K562 (cell line): ENCODE measurements around the gene MARK2. TPM values are rescaled to one million over a fixed set of nuclear protein-coding genes. Genes with fewer than 3 reads are reported as not detected.

ENCODE experiments used
- ETV5 ChIP-seq: sonication (generic); formaldehyde crosslinking; IDR thresholded peaks from 2 replicates; pipeline ENCODE4 v1.4.0; 2020; ENCODE audit warnings: low read depth, mild to moderate bottlenecking, missing genetic modification reagents
- HOXB6 ChIP-seq: fragments of 250-450 bp; sonication (Bioruptor Pico); IDR thresholded peaks from 2 replicates; pipeline ENCODE4 v1.5.1; 2022; ENCODE audit warnings: mild to moderate bottlenecking, borderline replicate concordance
- MCM5 ChIP-seq: fragments of 450-650 bp; IDR thresholded peaks from 2 replicates; pipeline ENCODE4 v1.6.1; 2016; ENCODE audit warnings: low read depth
- NCOA6 ChIP-seq: fragments of 450-650 bp; IDR thresholded peaks from 2 replicates; pipeline ENCODE4 v1.6.1; 2017; ENCODE audit warnings: mild to moderate bottlenecking
- STAG1 ChIP-seq: sonication (generic); formaldehyde crosslinking; IDR thresholded peaks from 2 replicates; pipeline ENCODE4 v1.5.0; 2020; ENCODE audit warnings: missing genetic modification reagents, borderline replicate concordance
- TCF7L2 ChIP-seq: fragments of 150-350 bp; IDR thresholded peaks from 2 replicates; pipeline ENCODE4 v1.6.1; 2016; ENCODE audit warnings: low read depth, mild to moderate bottlenecking, low read length, moderate library complexity
- ZFP1 ChIP-seq: fragments of 450-650 bp; formaldehyde crosslinking; IDR thresholded peaks from 2 replicates; pipeline ENCODE4 v1.4.0; 2020; ENCODE audit warnings: mild to moderate bottlenecking, mixed read lengths
- ZNF324 ChIP-seq: fragments of 250-450 bp; sonication (Bioruptor Pico); IDR thresholded peaks from 2 replicates; pipeline ENCODE4 v1.4.0; 2020; ENCODE audit warnings: mild to moderate bottlenecking
- polyA plus RNA-seq, 8 experiments: library from polyadenylated mRNA; depleted of rRNA in 4 of 8; stranded (reverse) in 5 of 8; unstranded in 3 of 8; fragments of >200 nt; fragmentation: Nextera tagmentation in 2 of 8; fragmentation: Illumina TruSeq in 1 of 8; extraction: Ambion mirVana in 2 of 8; extraction: Trizol in 1 of 8; gene quantifications; 2 replicates each; pipeline versions ENCODE4 v1.2.1 to v1.2.3, GENCODE V29; 2011 to 2014; ENCODE audit warnings: inconsistent platforms in 1 of 8, missing spikeins in 1 of 8
- total RNA-seq, 7 experiments: library from RNA; depleted of rRNA in 6 of 7; stranded (reverse); fragments of >200 nt in 6 of 7; fragmentation: Illumina TruSeq in 2 of 7; extraction: Trizol in 2 of 7; gene quantifications; 2 replicates each; pipeline versions ENCODE4 v1.2.1 to v1.2.3, GENCODE V29; 2011 to 2021; ENCODE audit warnings: low replicate concordance in 1 of 7
- TF ChIP-seq, protein P1 (sequence below), 2 experiments: fragments of 150-350 bp in 1 of 2; IDR thresholded peaks; 2 replicates each; pipeline ENCODE4 v1.6.1; 2012 to 2016; ENCODE audit warnings: low read depth in 2 of 2, low read length in 2 of 2, mild to moderate bottlenecking in 1 of 2, moderate library complexity in 1 of 2
- TF ChIP-seq, protein P2 (sequence below), 3 experiments: IDR thresholded peaks in 2 of 3; conservative IDR thresholded peaks in 1 of 3; 2 replicates each; pipeline ENCODE4 v1.5.1; 2011 to 2012; ENCODE audit warnings: low read length in 3 of 3, mild to moderate bottlenecking in 3 of 3, control low read depth in 2 of 3, improper control_type of control experiment in 1 of 3, inconsistent platforms in 1 of 3, low read depth in 1 of 3, mixed read lengths in 1 of 3, moderate library complexity in 1 of 3; ENCODE audit not compliant: insufficient read depth in 2 of 3
- TF ChIP-seq, protein P3 (sequence below): fragments of 450-650 bp; formaldehyde crosslinking; IDR thresholded peaks from 2 replicates; pipeline ENCODE4 v1.4.0; 2022; ENCODE audit warnings: missing genetic modification characterization
- TF ChIP-seq, protein P4 (sequence below): fragments of 250-450 bp; sonication (Bioruptor Pico); IDR thresholded peaks from 2 replicates; pipeline ENCODE4 v1.8.0; 2021; ENCODE audit warnings: moderate library complexity, mild to moderate bottlenecking, inconsistent platforms
- TF ChIP-seq, protein P5 (sequence below): sonication (generic); formaldehyde crosslinking; IDR thresholded peaks from 2 replicates; pipeline ENCODE4 v1.8.0; 2022; ENCODE audit warnings: mild to moderate bottlenecking, missing genetic modification reagents

The MARK2 gene
- total and polyA plus RNA-seq, 9 of the 15 experiments (the other 6 are each of a cell fraction or from before 2014, with no cell fraction given) = 0.32 to 43.5 (median 15.1) TPM

DNA sequence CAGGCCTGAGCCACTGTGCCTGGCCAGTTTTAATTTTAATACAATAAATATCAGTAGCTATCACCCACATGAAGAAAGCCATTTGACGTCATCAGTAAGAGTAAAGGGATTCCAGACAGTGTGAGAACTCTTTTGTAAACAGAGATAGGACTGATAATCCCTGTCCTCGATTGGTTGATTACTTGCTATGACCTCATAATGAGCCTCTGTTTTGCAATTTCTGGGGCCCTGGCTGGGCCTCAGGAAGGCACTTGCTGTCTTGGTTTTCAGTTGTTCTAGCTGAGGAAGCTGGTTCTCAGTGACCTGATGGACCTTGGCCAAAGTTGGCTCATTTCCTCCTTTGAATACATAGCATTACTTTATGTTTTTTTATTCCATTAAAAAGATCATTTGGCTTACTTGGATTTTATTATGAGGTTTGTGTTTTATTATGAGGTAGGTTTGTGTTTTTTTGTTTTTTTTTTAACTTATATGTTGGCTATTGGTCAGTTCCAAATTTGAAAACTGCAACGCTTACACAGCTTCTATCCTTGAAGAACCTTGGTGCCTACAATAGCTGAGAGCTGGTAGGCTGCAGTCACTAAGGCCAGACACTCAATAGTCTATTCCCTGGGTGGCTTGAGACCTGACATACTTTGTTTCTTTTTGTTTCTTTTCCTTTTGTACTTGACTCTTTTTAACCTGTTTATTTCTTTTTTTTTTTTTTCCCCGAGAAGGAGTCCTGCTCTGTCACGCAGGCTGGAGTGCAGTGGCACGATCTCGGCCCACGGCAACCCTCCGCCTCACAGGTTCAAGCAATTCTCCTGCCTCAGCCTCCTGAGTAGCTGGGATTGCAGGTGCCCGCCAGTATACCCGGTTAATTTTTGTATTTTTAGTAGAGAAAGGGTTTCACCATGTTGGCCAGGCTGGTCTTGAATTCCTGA, 20.0 kb downstream of the MARK2 start (continued):
- TF ChIP-seq STAG1 (no peak), ZFP1 (CRISPR knock-in tag) (no peak), ETV5 (CRISPR knock-in tag) (no peak), MCM5 (no peak), ZNF324 (CRISPR knock-in tag) (no peak), NCOA6 (no peak), TCF7L2 (no peak), HOXB6 (CRISPR knock-in tag) (no peak)
- TF ChIP-seq, protein P1, sequence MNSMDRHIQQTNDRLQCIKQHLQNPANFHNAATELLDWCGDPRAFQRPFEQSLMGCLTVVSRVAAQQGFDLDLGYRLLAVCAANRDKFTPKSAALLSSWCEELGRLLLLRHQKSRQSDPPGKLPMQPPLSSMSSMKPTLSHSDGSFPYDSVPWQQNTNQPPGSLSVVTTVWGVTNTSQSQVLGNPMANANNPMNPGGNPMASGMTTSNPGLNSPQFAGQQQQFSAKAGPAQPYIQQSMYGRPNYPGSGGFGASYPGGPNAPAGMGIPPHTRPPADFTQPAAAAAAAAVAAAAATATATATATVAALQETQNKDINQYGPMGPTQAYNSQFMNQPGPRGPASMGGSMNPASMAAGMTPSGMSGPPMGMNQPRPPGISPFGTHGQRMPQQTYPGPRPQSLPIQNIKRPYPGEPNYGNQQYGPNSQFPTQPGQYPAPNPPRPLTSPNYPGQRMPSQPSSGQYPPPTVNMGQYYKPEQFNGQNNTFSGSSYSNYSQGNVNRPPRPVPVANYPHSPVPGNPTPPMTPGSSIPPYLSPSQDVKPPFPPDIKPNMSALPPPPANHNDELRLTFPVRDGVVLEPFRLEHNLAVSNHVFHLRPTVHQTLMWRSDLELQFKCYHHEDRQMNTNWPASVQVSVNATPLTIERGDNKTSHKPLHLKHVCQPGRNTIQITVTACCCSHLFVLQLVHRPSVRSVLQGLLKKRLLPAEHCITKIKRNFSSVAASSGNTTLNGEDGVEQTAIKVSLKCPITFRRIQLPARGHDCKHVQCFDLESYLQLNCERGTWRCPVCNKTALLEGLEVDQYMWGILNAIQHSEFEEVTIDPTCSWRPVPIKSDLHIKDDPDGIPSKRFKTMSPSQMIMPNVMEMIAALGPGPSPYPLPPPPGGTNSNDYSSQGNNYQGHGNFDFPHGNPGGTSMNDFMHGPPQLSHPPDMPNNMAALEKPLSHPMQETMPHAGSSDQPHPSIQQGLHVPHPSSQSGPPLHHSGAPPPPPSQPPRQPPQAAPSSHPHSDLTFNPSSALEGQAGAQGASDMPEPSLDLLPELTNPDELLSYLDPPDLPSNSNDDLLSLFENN (IDR thresholded peaks at IDR 0.05; ENCODE audit: low read depth in 2 of 2, low read length in 2 of 2) = no peak
- TF ChIP-seq, protein P2, sequence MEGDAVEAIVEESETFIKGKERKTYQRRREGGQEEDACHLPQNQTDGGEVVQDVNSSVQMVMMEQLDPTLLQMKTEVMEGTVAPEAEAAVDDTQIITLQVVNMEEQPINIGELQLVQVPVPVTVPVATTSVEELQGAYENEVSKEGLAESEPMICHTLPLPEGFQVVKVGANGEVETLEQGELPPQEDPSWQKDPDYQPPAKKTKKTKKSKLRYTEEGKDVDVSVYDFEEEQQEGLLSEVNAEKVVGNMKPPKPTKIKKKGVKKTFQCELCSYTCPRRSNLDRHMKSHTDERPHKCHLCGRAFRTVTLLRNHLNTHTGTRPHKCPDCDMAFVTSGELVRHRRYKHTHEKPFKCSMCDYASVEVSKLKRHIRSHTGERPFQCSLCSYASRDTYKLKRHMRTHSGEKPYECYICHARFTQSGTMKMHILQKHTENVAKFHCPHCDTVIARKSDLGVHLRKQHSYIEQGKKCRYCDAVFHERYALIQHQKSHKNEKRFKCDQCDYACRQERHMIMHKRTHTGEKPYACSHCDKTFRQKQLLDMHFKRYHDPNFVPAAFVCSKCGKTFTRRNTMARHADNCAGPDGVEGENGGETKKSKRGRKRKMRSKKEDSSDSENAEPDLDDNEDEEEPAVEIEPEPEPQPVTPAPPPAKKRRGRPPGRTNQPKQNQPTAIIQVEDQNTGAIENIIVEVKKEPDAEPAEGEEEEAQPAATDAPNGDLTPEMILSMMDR (IDR thresholded peaks at IDR 0.05 in 2 of 3, conservative IDR thresholded peaks at IDR 0.05 in 1 of 3; ENCODE audit: insufficient read depth in 2 of 3, low read depth in 1 of 3, low read length in 3 of 3) = no peak
- TF ChIP-seq, protein P3, sequence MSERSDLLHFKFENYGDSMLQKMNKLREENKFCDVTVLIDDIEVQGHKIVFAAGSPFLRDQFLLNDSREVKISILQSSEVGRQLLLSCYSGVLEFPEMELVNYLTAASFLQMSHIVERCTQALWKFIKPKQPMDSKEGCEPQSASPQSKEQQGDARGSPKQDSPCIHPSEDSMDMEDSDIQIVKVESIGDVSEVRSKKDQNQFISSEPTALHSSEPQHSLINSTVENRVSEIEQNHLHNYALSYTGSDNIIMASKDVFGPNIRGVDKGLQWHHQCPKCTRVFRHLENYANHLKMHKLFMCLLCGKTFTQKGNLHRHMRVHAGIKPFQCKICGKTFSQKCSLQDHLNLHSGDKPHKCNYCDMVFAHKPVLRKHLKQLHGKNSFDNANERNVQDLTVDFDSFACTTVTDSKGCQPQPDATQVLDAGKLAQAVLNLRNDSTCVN (CRISPR knock-in tag) = no peak
- TF ChIP-seq, protein P4, sequence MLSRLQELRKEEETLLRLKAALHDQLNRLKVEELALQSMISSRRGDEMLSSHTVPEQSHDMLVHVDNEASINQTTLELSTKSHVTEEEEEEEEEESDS (CRISPR knock-in tag) = no peak
- TF ChIP-seq, protein P5, sequence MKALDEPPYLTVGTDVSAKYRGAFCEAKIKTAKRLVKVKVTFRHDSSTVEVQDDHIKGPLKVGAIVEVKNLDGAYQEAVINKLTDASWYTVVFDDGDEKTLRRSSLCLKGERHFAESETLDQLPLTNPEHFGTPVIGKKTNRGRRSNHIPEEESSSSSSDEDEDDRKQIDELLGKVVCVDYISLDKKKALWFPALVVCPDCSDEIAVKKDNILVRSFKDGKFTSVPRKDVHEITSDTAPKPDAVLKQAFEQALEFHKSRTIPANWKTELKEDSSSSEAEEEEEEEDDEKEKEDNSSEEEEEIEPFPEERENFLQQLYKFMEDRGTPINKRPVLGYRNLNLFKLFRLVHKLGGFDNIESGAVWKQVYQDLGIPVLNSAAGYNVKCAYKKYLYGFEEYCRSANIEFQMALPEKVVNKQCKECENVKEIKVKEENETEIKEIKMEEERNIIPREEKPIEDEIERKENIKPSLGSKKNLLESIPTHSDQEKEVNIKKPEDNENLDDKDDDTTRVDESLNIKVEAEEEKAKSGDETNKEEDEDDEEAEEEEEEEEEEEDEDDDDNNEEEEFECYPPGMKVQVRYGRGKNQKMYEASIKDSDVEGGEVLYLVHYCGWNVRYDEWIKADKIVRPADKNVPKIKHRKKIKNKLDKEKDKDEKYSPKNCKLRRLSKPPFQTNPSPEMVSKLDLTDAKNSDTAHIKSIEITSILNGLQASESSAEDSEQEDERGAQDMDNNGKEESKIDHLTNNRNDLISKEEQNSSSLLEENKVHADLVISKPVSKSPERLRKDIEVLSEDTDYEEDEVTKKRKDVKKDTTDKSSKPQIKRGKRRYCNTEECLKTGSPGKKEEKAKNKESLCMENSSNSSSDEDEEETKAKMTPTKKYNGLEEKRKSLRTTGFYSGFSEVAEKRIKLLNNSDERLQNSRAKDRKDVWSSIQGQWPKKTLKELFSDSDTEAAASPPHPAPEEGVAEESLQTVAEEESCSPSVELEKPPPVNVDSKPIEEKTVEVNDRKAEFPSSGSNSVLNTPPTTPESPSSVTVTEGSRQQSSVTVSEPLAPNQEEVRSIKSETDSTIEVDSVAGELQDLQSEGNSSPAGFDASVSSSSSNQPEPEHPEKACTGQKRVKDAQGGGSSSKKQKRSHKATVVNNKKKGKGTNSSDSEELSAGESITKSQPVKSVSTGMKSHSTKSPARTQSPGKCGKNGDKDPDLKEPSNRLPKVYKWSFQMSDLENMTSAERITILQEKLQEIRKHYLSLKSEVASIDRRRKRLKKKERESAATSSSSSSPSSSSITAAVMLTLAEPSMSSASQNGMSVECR (CRISPR knock-in tag) = no peak
